ENCODE data around the gene AXDND1. TPM values are rescaled to one million over a fixed set of nuclear protein-coding genes. Genes with fewer than 3 reads are reported as not detected.

Gene AXDND1
- total and polyA plus RNA-seq, 2 donors (not counting 1 experiment from before 2014, with no cell fraction given), result 0.05 to 0.17 TPM

DNA sequence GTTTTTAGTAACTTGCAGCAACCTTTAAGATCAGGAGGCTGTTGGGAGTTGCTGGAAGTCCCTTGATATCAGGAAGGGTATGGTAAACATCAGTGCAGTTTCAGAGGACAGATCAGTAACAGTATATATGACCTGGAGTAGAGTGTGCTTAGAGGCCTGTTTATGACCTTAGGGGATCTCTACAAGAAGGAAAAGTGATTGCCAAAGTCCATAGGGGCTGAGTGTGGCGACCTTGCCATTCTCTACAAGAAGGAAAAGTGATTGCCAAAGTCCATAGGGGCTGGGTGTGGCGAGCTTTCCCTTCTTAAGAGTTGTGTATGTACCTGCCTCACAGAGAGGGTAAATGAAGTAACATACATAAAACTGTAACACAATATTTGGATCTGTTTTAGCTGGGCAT is 28.5 kb upstream of the AXDND1 start:
- Histone ChIP-seq H3K4me3 (replicated peaks in 1 of 4; ENCODE audit: control extremely low read depth in 1 of 4, insufficient read depth in 1 of 4, low read depth in 3 of 4, low read length in 4 of 4) (no peak overlapping the region), H3K79me2 (ENCODE audit: control insufficient read depth, insufficient read depth, low read length) (no peaks in the 10 kb centered on the region), H3K27ac (ENCODE audit: insufficient read depth, low read length) (no peak overlapping the region), H3K4me1 (ENCODE audit: control insufficient read depth, extremely low read depth, insufficient read depth, low read length) (no peaks in the 10 kb centered on the region), H3K4me2 (ENCODE audit: extremely low read depth, insufficient read depth, low read length) (no peak overlapping the region), H3K9ac (ENCODE audit: insufficient read depth, low read length) (no peak overlapping the region), H3K9me3 (ENCODE audit: control insufficient read depth, insufficient read depth, low read depth, low read length) (no peaks in the 10 kb centered on the region), H4K20me1 (ENCODE audit: control insufficient read depth, extremely low read depth, insufficient read depth, low read length) (no peaks in the 10 kb centered on the region), H2AFZ (ENCODE audit: low read length) (no peak overlapping the region), H3K36me3 (ENCODE audit: control insufficient read depth, insufficient read depth, low read length) (peaks cover 2% of the 10 kb centered on the region), H3K27me3 (ENCODE audit: control insufficient read depth, insufficient read depth, low read length) (no peaks in the 10 kb centered on the region)
- DNase-seq (ENCODE audit: low read depth in 2 of 2), result no peak
- TF ChIP-seq, protein P1, sequence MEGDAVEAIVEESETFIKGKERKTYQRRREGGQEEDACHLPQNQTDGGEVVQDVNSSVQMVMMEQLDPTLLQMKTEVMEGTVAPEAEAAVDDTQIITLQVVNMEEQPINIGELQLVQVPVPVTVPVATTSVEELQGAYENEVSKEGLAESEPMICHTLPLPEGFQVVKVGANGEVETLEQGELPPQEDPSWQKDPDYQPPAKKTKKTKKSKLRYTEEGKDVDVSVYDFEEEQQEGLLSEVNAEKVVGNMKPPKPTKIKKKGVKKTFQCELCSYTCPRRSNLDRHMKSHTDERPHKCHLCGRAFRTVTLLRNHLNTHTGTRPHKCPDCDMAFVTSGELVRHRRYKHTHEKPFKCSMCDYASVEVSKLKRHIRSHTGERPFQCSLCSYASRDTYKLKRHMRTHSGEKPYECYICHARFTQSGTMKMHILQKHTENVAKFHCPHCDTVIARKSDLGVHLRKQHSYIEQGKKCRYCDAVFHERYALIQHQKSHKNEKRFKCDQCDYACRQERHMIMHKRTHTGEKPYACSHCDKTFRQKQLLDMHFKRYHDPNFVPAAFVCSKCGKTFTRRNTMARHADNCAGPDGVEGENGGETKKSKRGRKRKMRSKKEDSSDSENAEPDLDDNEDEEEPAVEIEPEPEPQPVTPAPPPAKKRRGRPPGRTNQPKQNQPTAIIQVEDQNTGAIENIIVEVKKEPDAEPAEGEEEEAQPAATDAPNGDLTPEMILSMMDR (conservative IDR thresholded peaks at IDR 0.05 in 1 of 2, IDR thresholded peaks at IDR 0.05 in 1 of 2; ENCODE audit: low read depth in 1 of 2, low read length in 2 of 2), result no peak
- TF ChIP-seq EZH2 (IDR thresholded peaks at IDR 0.05; ENCODE audit: low read length, missing control alignments), result no peak

DNA sequence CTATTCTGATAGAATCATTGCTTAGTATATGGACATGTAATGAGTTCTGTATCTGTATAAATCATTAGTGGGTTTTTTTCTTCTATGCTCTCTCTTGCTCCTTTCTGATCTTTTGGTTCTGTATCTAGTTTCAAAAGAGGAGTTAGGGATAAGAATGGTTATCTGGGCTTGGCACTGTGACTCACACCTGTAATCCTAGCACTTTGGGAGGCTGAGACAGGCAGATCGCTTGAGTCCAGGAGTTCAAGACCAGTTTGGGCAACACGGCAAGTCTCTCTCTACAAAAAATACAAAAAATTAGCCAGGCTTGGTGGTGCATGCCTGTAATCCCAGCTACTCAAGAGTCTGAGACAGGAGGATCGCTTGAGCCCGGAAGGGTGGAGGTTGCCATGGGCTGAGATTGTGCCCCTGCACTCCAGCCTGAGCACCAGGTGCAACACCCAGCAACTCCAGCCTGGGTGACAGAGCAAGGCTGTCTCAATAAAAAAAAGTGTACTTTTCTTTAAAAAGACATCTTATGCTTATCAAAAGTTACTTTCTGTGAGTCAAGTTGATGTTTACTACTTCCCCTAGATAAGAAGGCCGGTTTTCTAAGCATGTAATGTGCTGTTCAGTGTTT is 27.7 kb upstream of the AXDND1 start:
- no peak for TF ChIP-seq EZH2 (IDR thresholded peaks at IDR 0.05; ENCODE audit: low read length, missing control alignments)
- TF ChIP-seq, protein P1 (conservative IDR thresholded peaks at IDR 0.05 in 1 of 2, IDR thresholded peaks at IDR 0.05 in 1 of 2; ENCODE audit: low read depth in 1 of 2, low read length in 2 of 2), result no peak
- H3K4me2 ChIP-seq (ENCODE audit: extremely low read depth, insufficient read depth, low read length), result no peak overlapping the region
- H3K9me3 ChIP-seq (ENCODE audit: control insufficient read depth, insufficient read depth, low read depth, low read length), result no peaks in the 10 kb centered on the region
- H3K4me1 ChIP-seq (ENCODE audit: control insufficient read depth, extremely low read depth, insufficient read depth, low read length), result no peaks in the 10 kb centered on the region
- no peak overlapping the region for H3K9ac ChIP-seq (ENCODE audit: insufficient read depth, low read length)
- no peaks in the 10 kb centered on the region for H3K27me3 ChIP-seq (ENCODE audit: control insufficient read depth, insufficient read depth, low read length)
- H3K79me2 ChIP-seq (ENCODE audit: control insufficient read depth, insufficient read depth, low read length), result no peaks in the 10 kb centered on the region
- H3K36me3 ChIP-seq (ENCODE audit: control insufficient read depth, insufficient read depth, low read length), result peaks cover 3% of the 10 kb centered on the region
- DNase-seq (ENCODE audit: low read depth in 2 of 2), result no peak
- H4K20me1 ChIP-seq (ENCODE audit: control insufficient read depth, extremely low read depth, insufficient read depth, low read length), result no peaks in the 10 kb centered on the region
- H3K27ac ChIP-seq (ENCODE audit: insufficient read depth, low read length), result no peak overlapping the region
- H2AFZ ChIP-seq (ENCODE audit: low read length), result no peak overlapping the region
- no peak overlapping the region for H3K4me3 ChIP-seq (replicated peaks in 1 of 4; ENCODE audit: control extremely low read depth in 1 of 4, insufficient read depth in 1 of 4, low read depth in 3 of 4, low read length in 4 of 4)

DNA sequence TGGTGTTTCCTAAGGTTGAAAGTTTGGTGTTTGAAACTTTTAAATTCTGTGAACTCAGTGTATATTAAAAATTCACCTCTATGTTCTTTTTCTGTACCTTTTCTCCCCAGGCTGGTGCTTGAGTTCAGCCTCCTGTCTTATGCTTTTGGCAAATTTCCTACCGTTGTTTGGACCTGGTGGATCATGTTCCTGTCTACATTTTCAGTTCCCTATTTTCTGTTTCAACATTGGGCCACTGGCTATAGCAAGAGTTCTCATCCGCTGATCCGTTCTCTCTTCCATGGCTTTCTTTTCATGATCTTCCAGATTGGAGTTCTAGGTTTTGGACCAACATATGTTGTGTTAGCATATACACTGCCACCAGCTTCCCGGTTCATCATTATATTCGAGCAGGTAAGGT is 24.9 kb upstream of the AXDND1 start:
- H4K20me1 ChIP-seq (ENCODE audit: control insufficient read depth, extremely low read depth, insufficient read depth, low read length), result no peaks in the 10 kb centered on the region
- no peak overlapping the region for H3K4me2 ChIP-seq (ENCODE audit: extremely low read depth, insufficient read depth, low read length)
- H3K9ac ChIP-seq (ENCODE audit: insufficient read depth, low read length), result no peak overlapping the region
- no peaks in the 10 kb centered on the region for H3K79me2 ChIP-seq (ENCODE audit: control insufficient read depth, insufficient read depth, low read length)
- H3K4me3 ChIP-seq (replicated peaks in 1 of 4; ENCODE audit: control extremely low read depth in 1 of 4, insufficient read depth in 1 of 4, low read depth in 3 of 4, low read length in 4 of 4), result no peak overlapping the region
- no peaks in the 10 kb centered on the region for H3K9me3 ChIP-seq (ENCODE audit: control insufficient read depth, insufficient read depth, low read depth, low read length)
- H3K4me1 ChIP-seq (ENCODE audit: control insufficient read depth, extremely low read depth, insufficient read depth, low read length), result no peaks in the 10 kb centered on the region
- no peaks in the 10 kb centered on the region for H3K27me3 ChIP-seq (ENCODE audit: control insufficient read depth, insufficient read depth, low read length)
- TF ChIP-seq EZH2 (IDR thresholded peaks at IDR 0.05; ENCODE audit: low read length, missing control alignments), result no peak
- TF ChIP-seq, protein P1 (conservative IDR thresholded peaks at IDR 0.05 in 1 of 2, IDR thresholded peaks at IDR 0.05 in 1 of 2; ENCODE audit: low read depth in 1 of 2, low read length in 2 of 2), result no peak
- no peak overlapping the region for H3K27ac ChIP-seq (ENCODE audit: insufficient read depth, low read length)
- peaks cover 6% of the 10 kb centered on the region for H3K36me3 ChIP-seq (ENCODE audit: control insufficient read depth, insufficient read depth, low read length)
- DNase-seq (ENCODE audit: low read depth in 2 of 2), result no peak
- no peak overlapping the region for H2AFZ ChIP-seq (ENCODE audit: low read length)

Measured in fibroblast of lung (primary cell).